OCI-LY1 (cell line): ENCODE data around the gene PDE4D.

ENCODE experiments used
- H2AFZ ChIP-seq: fragments of 200-600 bp; sonication (generic), shearing (Covaris generic); 2 replicates; pipeline ENCODE4 v1.6.0; 2014; ENCODE audit warnings: antibody characterized with exemption, mild to moderate bottlenecking, low read length
- H3F3A ChIP-seq: fragments of 200-600 bp; sonication (generic), shearing (Covaris generic); 2 replicates; pipeline ENCODE4 v1.6.0; 2014; ENCODE audit warnings: mild to moderate bottlenecking, antibody characterized with exemption, low read length, moderate library complexity; ENCODE audit not compliant: insufficient read depth
- H3K27ac ChIP-seq: fragments of 200-600 bp; sonication (generic); 2 replicates; pipeline ENCODE4 v1.5.1; 2014; ENCODE audit warnings: low read length, mixed run types, mild to moderate bottlenecking, low read depth; ENCODE audit not compliant: poor library complexity, severe bottlenecking
- H3K27me3 ChIP-seq: fragments of 200-600 bp; sonication (generic); 2 replicates; pipeline ENCODE4 v1.6.0; 2014; ENCODE audit warnings: antibody characterized with exemption, mild to moderate bottlenecking, low read length, moderate library complexity; ENCODE audit not compliant: insufficient read depth
- H3K36me3 ChIP-seq: fragments of 200-600 bp; sonication (generic); 2 replicates; pipeline ENCODE4 v1.6.1; 2014; ENCODE audit warnings: mild to moderate bottlenecking, antibody characterized with exemption, low read length, moderate library complexity, mixed read lengths; ENCODE audit not compliant: insufficient read depth
- H3K4me1 ChIP-seq: fragments of 200-600 bp; sonication (generic); 2 replicates; pipeline ENCODE4 v1.5.1; 2014; ENCODE audit warnings: mild to moderate bottlenecking, low read length, moderate library complexity; ENCODE audit not compliant: insufficient read depth, severe bottlenecking
- H3K4me2 ChIP-seq: fragments of 200-600 bp; sonication (generic), shearing (Covaris generic); 2 replicates; pipeline ENCODE4 v1.6.1; 2014; ENCODE audit warnings: low read length
- H3K4me3 ChIP-seq: fragments of 200-600 bp; sonication (generic); 2 replicates; pipeline ENCODE4 v1.5.1; 2014; ENCODE audit warnings: low read length, low read depth, mild to moderate bottlenecking, mixed read lengths; ENCODE audit not compliant: poor library complexity, severe bottlenecking
- H3K79me2 ChIP-seq: fragments of 200-600 bp; shearing (Covaris generic); 2 replicates; pipeline ENCODE4 v1.6.1; 2016; ENCODE audit warnings: mixed run types, low read length, mixed read lengths; ENCODE audit not compliant: insufficient read depth
- H3K9ac ChIP-seq: fragments of 200-600 bp; sonication (generic), shearing (Covaris generic); 2 replicates; pipeline ENCODE4 v1.6.1; 2014; ENCODE audit warnings: mild to moderate bottlenecking, low read length, mixed read lengths
- H3K9me2 ChIP-seq: fragments of 200-600 bp; sonication (generic), shearing (Covaris generic); 2 replicates; pipeline ENCODE4 v1.6.1; 2014; ENCODE audit warnings: low read depth, mild to moderate bottlenecking, low read length, mixed read lengths
- H3K9me3 ChIP-seq: fragments of 200-600 bp; shearing (Covaris generic); 2 replicates; pipeline ENCODE4 v1.6.1; 2014; ENCODE audit warnings: low read length, mixed read lengths
- H4K20me1 ChIP-seq: fragments of 200-600 bp; sonication (generic), shearing (Covaris generic); 2 replicates; pipeline ENCODE4 v1.6.0; 2016; ENCODE audit warnings: mild to moderate bottlenecking, low read length; ENCODE audit not compliant: insufficient read depth
- EZH2 ChIP-seq: fragments of 200-600 bp; sonication (generic), shearing (Covaris generic); IDR thresholded peaks from 2 replicates; pipeline ENCODE4 v1.8.0; 2017; ENCODE audit warnings: borderline replicate concordance, mixed run types, mild to moderate bottlenecking, antibody characterized with exemption, low read length, moderate library complexity, mixed read lengths
- TF ChIP-seq, protein P1 (sequence below): fragments of 200-600 bp; sonication (generic), shearing (Covaris generic); IDR thresholded peaks from 2 replicates; pipeline ENCODE4 v1.5.1; 2017; ENCODE audit warnings: mild to moderate bottlenecking, antibody characterized with exemption, low read length, moderate library complexity, mixed read lengths

PDE4D gene

DNA sequence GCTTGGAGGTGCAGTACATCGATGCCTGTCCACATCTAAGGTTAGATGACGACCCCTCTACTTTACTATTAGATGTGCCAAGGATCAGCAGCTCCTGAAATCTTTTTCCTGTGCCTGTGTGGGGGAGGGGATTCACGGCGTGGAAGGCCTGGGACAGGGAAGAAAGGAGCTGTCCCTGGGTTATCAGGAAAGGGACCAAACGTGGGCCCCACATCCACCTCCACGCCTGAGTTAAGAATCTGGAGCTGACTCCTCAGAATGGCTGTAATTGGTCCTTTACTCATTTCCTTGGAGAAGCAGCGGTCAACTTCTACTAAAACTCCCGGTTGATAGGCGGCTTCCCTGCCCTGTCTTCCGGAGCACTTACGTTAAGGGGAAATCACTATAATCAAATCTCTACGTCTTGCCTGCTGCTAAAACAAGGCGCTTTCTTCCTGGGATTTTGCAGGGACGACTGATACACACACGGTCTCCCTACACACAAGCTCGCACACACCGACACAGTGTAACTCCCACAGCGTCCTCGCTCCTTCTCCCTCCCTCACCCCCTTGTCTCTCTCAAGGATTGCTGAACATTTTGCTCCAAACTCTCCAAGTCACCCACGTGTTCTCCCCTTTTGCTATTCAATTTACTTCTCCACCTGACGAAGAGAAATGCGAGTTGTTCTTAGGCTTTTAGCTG, 1.4 kb downstream of the PDE4D start:
- no peaks in the 10 kb centered on the region for H3K27me3 ChIP-seq
- H3K4me1 ChIP-seq = no peaks in the 10 kb centered on the region
- no peaks in the 10 kb centered on the region for H3K9me2 ChIP-seq
- TF ChIP-seq, protein P1, sequence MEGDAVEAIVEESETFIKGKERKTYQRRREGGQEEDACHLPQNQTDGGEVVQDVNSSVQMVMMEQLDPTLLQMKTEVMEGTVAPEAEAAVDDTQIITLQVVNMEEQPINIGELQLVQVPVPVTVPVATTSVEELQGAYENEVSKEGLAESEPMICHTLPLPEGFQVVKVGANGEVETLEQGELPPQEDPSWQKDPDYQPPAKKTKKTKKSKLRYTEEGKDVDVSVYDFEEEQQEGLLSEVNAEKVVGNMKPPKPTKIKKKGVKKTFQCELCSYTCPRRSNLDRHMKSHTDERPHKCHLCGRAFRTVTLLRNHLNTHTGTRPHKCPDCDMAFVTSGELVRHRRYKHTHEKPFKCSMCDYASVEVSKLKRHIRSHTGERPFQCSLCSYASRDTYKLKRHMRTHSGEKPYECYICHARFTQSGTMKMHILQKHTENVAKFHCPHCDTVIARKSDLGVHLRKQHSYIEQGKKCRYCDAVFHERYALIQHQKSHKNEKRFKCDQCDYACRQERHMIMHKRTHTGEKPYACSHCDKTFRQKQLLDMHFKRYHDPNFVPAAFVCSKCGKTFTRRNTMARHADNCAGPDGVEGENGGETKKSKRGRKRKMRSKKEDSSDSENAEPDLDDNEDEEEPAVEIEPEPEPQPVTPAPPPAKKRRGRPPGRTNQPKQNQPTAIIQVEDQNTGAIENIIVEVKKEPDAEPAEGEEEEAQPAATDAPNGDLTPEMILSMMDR = no peak
- no peak for TF ChIP-seq EZH2
- H3K27ac ChIP-seq = no peak overlapping the region
- H3K4me2 ChIP-seq = no peak overlapping the region
- H3K36me3 ChIP-seq = no peaks in the 10 kb centered on the region
- H3K79me2 ChIP-seq = no peaks in the 10 kb centered on the region
- H3F3A ChIP-seq = no peaks in the 10 kb centered on the region
- H3K9ac ChIP-seq = no peak overlapping the region
- no peaks in the 10 kb centered on the region for H4K20me1 ChIP-seq
- H2AFZ ChIP-seq = no peak overlapping the region
- no peaks in the 10 kb centered on the region for H3K9me3 ChIP-seq
- no peak overlapping the region for H3K4me3 ChIP-seq

DNA sequence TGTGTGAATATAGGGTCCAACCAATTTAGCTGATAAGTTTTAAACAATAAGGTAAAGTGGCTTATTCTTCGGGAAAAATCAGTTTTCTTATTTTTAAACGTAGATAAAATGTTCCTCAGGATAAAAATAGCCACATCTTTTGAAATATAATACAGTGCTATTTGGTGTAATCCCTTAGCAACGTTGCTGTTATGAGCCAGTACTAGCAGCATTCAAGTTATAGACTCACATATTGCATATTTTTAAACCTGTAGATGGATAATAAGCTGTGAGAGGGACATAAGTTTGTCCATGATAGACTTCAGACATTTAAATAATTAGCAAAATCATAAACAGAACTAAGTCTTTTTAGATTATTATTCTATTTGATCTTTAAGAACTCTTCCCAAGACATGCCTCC, 6.3 kb downstream of the PDE4D start:
- Histone ChIP-seq H3K4me1 (no peaks in the 10 kb centered on the region), H3K4me2 (no peak overlapping the region), H2AFZ (no peak overlapping the region), H3K79me2 (no peaks in the 10 kb centered on the region), H3K9me2 (no peaks in the 10 kb centered on the region), H3F3A (no peaks in the 10 kb centered on the region), H3K9me3 (no peaks in the 10 kb centered on the region), H3K36me3 (no peaks in the 10 kb centered on the region), H3K27me3 (no peaks in the 10 kb centered on the region), H4K20me1 (no peaks in the 10 kb centered on the region), H3K27ac (no peak overlapping the region), H3K9ac (no peak overlapping the region), H3K4me3 (no peak overlapping the region)
- TF ChIP-seq, protein P1 = no peak
- TF ChIP-seq EZH2 = no peak

DNA sequence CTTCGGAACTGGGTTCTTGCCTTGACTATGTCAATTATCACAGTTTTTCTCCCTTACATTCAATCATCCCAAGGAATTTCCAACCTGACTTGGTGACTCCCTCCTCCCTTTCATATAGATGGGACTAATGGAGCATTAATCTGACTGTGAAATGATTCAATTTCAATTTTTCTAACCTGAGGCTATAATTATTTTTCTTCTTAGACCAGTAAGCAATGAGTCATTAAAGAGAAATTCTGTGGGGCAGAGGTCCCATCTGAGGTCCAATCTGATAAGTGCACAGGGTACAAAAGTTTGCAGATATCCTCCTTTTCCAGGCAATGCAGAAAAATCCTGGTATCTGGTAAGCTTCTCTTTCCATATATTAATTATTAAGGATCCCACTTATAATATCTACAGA, 18.9 kb downstream of the PDE4D start:
- Histone ChIP-seq H3K79me2 (no peaks in the 10 kb centered on the region), H2AFZ (no peak overlapping the region), H3K4me3 (no peak overlapping the region), H4K20me1 (no peaks in the 10 kb centered on the region), H3K9me3 (no peaks in the 10 kb centered on the region), H3K27me3 (no peaks in the 10 kb centered on the region), H3K9ac (no peak overlapping the region), H3K9me2 (no peaks in the 10 kb centered on the region), H3K36me3 (no peaks in the 10 kb centered on the region), H3F3A (no peaks in the 10 kb centered on the region), H3K4me2 (no peak overlapping the region), H3K4me1 (no peaks in the 10 kb centered on the region), H3K27ac (no peak overlapping the region)
- TF ChIP-seq EZH2 = no peak
- TF ChIP-seq, protein P1 = no peak
